A673 (cell line): ENCODE results near the gene RALGAPA2.

Experiments
- EZH2 ChIP-seq: fragments of 200-600 bp; sonication (generic); IDR thresholded peaks from 2 replicates; pipeline ENCODE4 v1.6.1; 2017; ENCODE audit warnings: borderline replicate concordance, low read depth, mild to moderate bottlenecking, mixed read lengths, antibody characterized with exemption, low read length; ENCODE audit not compliant: poor library complexity, severe bottlenecking
- TF ChIP-seq, protein P1 (sequence below): fragments of 300-800, 200-600 bp; sonication (generic); conservative IDR thresholded peaks from 2 replicates; pipeline ENCODE4 v1.5.1; 2017; ENCODE audit warnings: low read depth, mild to moderate bottlenecking, antibody characterized with exemption, low read length, moderate library complexity, mixed read lengths

- TF ChIP-seq, protein P1, sequence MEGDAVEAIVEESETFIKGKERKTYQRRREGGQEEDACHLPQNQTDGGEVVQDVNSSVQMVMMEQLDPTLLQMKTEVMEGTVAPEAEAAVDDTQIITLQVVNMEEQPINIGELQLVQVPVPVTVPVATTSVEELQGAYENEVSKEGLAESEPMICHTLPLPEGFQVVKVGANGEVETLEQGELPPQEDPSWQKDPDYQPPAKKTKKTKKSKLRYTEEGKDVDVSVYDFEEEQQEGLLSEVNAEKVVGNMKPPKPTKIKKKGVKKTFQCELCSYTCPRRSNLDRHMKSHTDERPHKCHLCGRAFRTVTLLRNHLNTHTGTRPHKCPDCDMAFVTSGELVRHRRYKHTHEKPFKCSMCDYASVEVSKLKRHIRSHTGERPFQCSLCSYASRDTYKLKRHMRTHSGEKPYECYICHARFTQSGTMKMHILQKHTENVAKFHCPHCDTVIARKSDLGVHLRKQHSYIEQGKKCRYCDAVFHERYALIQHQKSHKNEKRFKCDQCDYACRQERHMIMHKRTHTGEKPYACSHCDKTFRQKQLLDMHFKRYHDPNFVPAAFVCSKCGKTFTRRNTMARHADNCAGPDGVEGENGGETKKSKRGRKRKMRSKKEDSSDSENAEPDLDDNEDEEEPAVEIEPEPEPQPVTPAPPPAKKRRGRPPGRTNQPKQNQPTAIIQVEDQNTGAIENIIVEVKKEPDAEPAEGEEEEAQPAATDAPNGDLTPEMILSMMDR, result no peak
- no peak for TF ChIP-seq EZH2
Measured at GRCh38 chr20:20411836-20412235, 300.6 kb downstream of the RALGAPA2 start.
